Measurements from ENCODE around the gene PTPRM.

GRCh38 chr18:8207996-8208395 is 640.9 kb downstream of the PTPRM start:
- TF ChIP-seq, protein P1, sequence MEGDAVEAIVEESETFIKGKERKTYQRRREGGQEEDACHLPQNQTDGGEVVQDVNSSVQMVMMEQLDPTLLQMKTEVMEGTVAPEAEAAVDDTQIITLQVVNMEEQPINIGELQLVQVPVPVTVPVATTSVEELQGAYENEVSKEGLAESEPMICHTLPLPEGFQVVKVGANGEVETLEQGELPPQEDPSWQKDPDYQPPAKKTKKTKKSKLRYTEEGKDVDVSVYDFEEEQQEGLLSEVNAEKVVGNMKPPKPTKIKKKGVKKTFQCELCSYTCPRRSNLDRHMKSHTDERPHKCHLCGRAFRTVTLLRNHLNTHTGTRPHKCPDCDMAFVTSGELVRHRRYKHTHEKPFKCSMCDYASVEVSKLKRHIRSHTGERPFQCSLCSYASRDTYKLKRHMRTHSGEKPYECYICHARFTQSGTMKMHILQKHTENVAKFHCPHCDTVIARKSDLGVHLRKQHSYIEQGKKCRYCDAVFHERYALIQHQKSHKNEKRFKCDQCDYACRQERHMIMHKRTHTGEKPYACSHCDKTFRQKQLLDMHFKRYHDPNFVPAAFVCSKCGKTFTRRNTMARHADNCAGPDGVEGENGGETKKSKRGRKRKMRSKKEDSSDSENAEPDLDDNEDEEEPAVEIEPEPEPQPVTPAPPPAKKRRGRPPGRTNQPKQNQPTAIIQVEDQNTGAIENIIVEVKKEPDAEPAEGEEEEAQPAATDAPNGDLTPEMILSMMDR (IDR thresholded peaks at IDR 0.05 in 2 of 3, conservative IDR thresholded peaks at IDR 0.05 in 1 of 3; ENCODE audit: borderline replicate concordance in 1 of 3, insufficient read depth in 1 of 3, low read depth in 2 of 3, low read length in 2 of 3): no peak
- TF ChIP-seq, protein P2, sequence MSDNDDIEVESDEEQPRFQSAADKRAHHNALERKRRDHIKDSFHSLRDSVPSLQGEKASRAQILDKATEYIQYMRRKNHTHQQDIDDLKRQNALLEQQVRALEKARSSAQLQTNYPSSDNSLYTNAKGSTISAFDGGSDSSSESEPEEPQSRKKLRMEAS (IDR thresholded peaks at IDR 0.05): no peak
- TF ChIP-seq ZNF274 (IDR thresholded peaks at IDR 0.05; ENCODE audit: low read depth, low read length) (no peak), CEBPB (IDR thresholded peaks at IDR 0.05; ENCODE audit: low read depth) (no peak), EGR1 (IDR thresholded peaks at IDR 0.05; ENCODE audit: low read depth) (no peak), ZFX (IDR thresholded peaks at IDR 0.05) (no peak), POLR2A (IDR thresholded peaks at IDR 0.05; ENCODE audit: borderline replicate concordance, extremely low read depth, insufficient read depth, insufficient read length) (no peak)

Data from HCT116 (cell line).